Stimulated activated CD4-positive, alpha-beta T cell treated with anti-CD3 and anti-CD28 coated beads, TNF-alpha, amount 100 ng/mL, for 4 hours (primary cell): ENCODE data around the gene KCNQ1.

ENCODE experiments used
- DNase-seq, 3 experiments: peaks; one replicate each; pipeline ENCODE4 v3.0.0-alpha.2; 2020; ENCODE audit warnings: low read depth in 3 of 3

KCNQ1 gene

DNA sequence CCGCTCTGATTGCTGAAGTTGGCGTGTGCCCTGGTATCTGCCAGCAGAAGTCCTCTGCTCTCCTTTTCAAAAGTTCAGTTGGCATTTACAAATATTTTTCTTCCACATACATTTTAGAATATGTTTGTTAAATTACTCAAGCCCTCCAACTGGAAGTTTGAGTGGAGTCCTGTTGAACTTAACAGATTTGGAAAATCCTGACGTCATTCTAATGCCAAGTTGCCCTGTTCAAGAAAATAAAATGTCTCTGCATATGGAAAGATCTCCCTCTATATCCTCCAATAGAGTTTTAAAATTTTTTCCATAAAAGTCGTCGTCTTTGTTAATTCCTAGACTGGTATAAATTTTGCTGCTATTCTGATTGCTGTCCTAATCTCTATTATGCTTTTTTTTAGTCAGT is 251.6 kb downstream of the KCNQ1 start:
- DNase-seq = no peak

DNA sequence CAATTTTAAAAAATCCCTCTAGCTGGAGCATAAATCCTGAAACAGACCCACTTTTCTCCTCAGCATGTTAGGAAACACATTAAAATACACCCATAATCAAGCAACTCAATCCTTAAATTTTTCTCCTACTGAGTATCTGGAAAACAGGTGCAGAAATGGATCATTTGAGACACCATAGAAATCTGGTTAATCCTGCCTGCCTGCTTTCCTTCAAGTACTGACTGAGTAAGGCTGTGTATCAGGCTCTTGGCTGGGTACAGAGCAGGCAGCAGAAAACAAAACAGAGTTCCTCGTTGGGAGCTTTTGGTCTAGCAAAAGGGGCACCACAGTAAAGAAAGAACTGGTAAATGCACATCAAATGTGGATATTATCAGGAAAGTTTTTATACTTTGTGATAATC is 253.1 kb downstream of the KCNQ1 start:
- DNase-seq = no peak

DNA sequence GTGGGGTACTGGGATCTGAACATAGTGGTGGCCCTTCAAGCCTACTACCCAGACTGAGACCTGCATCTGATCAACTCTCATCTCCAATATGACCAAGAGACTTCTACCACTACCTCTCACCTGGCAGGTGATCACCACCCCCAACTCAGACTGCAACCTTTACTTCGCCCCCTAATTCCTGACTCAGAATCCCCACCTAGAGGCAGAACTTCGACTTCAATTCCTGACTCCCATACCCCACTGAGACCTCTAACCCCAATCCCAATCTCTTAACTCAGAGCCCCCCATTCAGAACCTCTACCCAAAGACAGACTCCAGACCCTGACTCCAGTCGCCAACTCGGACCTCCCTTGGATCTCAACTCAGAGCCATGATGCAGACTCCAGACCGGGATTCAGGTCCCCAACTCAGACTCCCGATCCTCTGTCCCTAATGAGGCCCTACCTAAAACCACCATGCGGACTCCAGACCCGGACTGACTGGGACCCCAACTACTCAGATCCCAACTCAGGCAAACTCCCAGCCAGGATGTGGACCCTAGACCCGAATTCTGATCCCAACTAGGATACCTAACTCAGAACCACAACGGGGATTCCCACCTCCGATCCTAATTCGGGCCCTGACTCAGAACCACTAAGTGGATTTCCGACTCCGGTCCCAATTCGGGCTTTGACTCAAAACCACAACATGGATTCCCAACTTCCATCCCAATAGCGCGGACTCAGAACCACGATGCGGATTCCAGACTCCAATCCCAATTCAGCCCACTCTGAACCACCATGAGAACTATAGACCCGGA is 253.8 kb downstream of the KCNQ1 start:
- DNase-seq = no peak

DNA sequence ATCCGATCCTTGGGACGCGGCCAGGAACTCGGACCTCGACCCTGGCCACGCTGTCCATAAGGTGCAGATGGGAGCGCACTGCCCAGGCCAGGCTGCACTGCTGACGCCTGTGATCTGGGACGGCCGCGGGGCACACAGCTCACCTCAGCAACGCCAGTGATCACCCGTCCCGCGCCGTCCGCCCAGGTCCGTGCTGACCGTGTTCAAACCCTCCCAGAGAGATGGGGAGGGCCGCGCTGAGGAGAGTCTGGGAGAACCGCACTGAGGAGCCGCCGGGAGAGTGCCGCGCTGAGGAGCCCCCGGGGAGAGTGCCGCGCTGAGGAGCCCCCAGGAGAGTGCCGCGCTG is 254.3 kb downstream of the KCNQ1 start:
- peak in 1 of 3 experiments; percentile 10 for DNase-seq

DNA sequence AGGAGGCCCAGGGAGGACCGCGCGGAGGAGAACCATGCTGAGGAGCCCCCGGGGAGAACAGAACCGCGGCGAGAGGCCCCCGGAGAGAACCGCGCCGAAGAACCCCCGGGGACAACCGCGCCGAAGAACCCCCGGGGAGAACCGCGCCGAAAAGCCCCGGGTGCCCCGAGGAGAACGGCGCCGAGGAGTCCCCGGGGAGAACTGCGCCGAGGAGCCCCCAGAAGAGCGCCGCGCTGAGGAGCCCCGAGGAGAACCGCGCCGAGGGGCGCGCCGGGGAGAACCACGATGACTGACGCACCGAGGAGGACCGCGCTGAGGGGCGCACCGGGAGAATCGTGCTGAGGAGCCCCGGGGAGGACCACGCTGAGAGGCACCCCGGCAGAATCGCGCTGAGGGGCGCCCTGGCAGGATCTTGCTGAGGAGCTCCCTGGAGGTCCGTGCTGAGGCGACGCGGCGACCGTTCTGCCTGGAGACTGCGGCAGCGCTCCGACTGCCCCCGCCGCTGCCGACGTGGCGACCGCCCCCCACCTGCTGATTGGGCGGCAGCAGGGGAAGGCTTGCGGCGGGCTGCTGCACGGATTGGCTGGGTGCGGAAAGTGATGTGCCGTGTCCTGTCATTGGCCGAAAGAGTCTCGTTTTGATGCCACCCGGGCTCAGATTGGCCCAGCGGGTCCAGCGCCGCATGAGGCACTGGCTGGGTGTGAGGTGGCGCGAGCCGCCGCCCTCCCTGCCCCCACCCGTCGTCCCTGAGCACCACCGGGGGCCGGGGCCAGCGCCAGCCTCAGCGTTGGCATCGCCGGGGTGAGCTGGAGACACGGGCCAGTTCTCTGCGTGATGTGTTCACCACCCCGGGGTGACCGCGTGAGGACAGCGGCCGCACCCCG is 255.0 kb downstream of the KCNQ1 start, which contains the start of gene KCNQ1OT1:
TSS of gene KCNQ1OT1 (minus strand) at position 464 of the 884 bp plus-strand sequence.
- peak; percentile 55 to 77 (median 68) for DNase-seq

DNA sequence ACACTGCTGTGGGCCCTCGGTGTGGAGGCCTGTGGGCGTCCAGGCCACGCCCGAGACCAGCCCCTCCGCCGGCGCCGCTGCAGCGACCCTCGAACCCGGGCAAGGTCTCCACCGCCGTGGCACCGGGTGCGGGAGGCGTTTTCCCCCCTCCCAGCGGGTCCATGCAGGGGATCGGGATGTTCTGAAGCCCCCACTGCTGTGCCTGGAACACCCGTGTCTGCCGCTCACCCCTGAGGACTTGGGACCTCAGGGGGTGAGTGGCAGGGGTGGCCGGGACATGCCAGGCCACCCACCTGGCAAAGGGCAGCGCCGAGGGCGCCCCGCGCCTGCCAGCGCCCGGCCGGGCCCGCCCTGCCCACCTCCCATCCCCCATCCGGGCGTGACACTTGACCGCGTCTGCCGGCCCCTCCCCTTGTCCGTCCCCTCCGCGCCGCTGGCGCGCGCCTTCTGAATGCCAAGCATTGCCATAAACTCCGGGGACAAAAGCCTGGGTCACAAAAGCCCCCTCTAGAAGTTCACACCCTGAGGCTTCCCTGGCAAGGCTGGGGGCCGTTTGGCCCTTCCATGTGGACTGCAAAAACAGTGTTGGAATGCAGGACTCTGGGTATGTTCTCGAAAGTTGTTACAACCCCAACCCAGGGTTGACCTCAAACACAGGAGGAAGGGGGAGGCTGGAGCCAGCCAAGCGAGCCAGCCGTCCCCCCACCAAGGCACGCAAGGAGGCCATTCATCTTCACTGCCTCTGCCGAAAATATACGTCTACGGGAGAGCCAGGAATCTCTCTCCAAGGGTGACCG is 255.8 kb downstream of the KCNQ1 start:
- DNase-seq = peak in 1 of 3 experiments; percentile 4

DNA sequence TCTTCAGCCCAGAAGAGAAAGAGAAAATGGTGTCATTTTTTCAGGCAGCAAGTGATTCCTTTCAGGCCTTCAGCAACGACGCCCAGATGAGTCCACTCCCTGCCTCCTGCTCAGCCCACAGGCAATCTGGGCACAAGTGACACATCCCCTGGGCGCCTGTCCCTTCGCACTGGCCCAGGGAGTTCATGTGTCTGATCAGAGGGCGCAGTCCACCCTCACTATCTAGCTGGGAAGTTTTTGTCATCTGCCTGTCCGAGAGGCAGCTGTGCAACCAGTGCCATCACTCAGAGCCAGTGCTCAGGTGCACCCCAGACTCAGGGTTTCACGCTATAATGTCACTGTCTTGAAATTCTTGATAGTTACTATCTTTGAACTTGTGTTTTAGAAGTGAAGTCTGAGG is 256.4 kb downstream of the KCNQ1 start:
- DNase-seq = no peak

DNA sequence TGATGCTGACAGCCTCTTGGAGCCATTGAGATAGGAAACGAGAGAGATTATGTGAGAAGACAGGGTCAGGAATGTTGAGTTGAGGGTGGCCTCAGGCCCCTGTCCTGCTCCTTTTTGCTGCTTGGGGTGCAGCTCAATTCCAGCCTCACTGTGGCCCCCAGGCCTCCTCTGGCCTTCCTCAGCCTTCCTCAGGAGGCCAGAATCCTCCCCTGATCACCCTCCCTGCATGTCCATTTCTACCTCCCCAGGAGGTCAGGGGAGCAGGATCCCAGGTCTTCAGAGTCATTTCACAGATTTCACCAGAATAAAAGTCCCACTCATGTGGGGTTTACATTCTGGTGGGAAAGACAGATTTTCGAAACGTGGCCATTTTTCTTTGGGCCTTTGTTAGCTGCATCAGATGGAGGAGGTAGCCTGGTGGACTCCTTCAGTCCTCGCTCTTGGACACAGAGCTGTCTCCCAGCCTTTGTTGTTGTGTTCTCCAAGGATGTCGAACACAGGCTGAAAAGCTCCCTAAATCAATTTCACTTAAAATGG is 257.2 kb downstream of the KCNQ1 start:
- DNase-seq = no peak

DNA sequence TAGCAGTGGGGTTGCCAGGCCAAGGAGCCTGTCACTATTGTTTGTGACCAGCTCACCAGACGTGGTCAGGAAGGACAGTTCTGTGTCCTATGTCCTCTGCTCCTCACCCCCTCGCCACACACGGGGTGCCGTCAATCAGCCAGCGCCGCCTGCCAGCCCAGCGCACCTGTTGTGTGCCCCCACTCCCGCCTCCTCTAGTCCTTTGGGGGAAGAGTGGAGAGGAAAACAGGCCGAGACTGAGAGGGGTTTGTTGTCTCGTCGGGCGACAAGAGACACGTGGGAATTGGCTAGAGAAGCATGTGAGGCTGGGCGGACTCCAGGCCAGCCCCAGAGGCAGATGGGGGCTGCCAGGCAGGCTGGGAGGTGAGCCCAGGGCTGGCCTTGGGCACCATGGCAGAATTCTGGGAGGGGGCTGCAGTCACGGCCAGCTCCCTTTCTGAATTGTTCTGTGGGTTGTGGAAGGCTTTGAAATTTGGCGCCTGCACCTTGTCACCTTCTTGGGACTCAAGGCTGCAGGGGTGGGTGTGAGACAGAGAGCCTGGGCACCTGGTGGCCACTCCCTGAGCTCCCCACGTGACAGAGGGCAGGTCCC is 258.1 kb downstream of the KCNQ1 start:
- no peak for DNase-seq

DNA sequence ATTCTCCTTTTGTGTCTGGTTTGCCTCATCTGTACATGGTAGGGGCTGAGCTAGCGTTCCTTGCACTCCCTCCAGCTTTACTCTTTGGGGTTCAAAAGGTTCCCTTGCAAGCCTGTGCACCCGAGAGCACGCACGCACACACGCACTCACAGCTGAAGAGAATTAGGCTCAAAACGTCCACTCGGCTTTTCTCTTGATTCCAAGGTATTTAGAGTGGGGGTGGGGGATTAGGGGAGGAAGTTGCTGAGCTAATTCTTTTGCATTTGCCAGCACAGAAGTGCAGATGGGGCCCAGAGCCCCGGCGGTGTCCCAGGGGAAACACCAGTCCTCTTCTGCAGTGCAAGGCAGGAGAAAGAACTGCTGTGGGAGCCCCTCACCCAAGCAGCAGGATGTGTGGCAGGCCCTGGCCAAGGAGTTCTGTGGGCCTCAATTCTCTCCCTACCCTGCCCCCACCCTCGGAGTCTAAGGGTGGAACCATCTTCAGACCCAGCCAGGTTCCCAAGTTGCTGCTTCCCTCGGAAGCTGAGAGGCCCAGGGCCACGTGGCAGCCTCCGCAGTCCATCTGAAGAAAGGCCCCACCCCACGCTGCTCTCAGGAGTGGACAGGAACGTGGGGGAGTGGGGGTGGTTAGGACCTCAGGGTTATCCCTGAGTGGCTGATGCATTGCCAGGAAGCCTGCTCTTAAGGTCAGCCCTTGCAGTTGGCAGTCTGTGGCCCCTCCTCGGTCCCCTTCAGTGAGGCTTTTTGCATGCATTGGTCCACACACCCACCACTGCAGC is 258.7 kb downstream of the KCNQ1 start:
- DNase-seq = no peak

DNA sequence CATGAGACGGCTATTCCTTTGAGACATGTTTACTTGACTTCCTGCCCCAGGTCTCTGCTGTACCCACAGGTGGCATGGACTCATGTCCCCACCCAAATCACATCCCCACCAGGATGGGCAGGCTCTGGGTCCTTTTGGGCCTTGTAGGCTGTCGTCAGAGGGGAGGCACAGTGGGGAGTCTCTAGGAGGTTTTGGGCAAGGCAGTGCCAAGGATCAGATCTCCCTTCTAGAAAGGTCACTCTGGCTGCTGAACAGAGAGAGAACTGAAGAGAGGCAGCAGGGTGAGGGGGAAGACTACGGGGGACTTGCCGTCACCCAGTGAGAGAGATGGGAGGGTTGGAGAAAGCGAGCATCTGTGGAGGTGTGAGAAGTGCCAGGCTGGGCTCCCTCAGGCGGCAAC is 259.5 kb downstream of the KCNQ1 start:
- no peak for DNase-seq

DNA sequence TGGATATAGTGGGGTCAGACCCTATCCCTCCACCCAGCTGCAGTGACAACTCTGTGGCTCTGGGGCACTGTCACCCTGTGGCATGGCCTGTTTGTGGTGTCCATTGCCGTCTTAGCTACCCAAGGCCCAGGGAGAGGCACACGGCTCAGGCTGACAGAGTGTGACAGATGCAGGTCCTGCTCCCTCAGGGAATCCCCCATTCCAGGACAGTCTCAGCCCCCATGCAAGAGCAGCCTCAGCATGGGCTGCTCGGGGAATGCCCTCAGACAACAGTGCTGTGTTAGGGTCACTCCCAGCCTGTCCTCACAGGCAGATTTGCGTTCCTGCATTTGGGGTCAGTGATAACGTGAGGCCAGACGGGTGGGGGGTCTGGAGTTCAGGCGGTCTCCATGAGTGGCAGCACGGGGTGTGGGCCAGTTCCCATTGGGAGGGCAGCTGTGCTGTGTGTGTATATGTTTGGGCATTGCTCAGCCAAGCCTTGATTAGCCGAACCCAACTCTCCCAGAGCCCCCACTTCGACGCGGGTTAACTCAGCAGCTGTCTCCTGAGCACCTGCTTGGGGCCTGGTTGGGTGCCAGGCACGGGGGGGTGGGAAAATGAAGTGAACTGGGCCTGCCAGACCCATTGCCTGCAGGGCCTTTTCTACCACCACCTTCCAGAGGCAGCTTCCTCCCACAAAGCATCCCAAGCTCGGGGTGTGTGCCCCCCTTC is 260.2 kb downstream of the KCNQ1 start:
- no peak for DNase-seq

DNA sequence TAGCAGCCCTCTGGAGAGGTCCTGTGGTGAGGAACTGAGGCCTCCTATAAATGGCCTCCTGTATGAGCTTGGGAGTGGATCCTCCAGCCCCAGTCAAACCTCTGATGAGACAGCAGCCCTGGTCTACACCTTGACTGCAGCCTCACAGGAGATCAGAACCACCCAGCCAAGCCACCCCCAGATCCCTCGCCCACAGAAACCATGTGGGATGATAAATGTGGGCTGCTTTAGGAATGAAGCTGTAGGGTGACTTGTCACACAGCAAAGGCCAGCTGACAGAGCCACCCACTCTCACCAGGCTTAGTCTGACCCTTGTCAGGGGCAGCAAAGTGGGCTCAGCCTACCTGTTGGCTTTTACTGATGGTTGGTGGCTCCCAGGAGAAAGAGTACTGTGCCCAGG is 261.5 kb downstream of the KCNQ1 start:
- DNase-seq = no peak

DNA sequence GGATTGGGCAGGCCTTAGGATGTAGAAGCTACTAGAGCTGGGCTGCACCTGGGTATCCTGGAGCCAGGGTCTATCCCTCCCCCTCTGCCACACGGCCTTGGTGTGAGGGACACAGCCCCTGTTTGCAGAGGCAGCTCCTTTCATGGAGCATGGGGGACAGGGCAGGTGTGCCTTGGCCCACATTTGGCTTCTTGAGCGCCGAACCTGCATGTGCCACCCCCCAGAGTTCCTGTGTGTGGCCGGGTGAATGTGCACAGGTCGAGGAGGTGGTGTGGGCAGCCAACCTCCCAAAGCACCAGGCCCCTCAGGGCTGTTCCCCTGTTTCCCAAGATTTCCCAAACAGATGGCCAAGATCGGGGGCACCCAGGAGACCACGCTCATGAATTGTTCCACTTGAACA is 262.9 kb downstream of the KCNQ1 start:
- DNase-seq = no peak

DNA sequence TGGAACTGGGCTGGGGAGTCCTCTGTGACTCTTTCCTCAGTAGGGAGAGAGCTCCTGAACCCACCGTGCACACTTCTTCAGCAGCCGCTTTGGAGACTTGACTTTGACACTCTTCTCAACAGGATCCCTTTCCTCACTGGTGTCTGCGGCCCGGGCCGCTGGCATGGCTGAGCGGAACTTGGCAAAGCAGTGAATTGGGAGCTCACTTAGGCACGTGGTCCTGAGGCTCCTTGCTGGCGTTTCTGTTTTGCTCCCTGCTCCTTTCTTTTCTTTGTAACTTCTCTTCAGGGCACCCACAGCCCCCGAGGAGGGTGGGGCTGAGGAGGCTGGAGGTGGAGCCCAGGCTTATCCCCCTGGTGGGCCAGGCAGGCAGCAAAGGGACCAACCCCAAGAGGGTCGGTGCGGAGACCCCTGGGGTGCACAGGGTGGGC is 263.4 kb downstream of the KCNQ1 start:
- DNase-seq = no peak

DNA sequence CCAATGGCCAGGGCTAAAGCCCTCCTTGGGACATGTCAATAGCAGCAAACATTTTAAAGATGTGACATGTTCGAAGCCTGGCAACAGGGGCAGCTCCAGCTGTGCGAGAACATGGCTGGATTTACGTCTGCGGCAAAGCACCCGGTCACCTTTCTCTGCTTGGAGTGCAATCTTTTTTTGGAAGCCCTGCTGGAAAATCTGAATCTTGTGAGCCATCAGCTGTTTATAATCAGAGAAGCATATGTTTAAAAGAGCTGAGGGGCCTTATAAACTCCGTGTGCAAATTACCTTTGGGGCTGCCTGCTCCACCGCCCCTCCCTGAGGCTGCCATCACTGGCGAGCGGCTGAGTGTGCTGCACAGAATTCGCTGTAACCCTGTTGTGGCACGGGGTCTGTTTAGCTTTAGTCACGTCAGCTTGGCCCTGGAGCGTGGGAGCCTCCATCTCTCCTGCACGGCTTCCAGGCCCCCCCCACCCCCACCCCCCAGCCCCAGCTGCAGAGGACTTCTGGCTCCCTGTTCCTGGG is 264.0 kb downstream of the KCNQ1 start:
- no peak for DNase-seq

DNA sequence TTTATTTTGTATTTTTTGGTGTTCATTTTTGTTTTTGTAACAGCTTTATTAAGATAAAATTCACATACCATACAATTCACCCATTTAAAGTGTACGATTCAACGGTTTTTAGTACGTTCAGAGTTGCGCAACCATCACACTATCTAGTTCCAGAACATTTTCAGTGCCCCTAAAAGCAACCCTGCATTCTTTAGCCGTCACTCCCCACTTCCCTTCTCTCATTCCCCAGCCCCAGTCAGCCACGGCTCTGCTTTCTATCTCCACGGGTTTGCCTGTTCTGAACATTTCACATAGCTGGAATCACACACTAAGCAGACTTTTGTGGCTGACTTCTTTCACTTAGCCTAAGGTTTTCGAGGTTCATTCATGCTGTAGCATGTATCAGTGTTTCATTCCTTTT is 264.6 kb downstream of the KCNQ1 start:
- DNase-seq = no peak

DNA sequence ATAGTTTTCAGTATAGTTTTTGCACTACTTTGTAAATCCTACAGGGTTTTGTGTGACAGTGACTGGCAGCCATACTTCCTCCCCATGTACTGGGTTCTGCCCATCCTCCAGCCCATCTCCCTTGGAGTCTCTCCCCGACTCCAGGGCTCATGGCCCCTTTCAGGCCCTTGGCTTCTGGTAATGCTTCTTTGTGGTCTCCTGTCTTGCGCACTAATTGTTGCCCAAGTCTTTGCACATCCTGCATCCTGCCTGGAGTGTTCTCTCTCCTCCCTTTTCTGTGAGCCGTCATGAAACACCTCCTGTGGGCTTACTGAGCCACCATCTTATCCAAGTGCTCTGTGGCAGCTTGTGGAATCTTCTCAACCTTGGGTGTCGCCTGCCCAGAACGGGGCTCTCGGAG is 266.4 kb downstream of the KCNQ1 start:
- DNase-seq = no peak

DNA sequence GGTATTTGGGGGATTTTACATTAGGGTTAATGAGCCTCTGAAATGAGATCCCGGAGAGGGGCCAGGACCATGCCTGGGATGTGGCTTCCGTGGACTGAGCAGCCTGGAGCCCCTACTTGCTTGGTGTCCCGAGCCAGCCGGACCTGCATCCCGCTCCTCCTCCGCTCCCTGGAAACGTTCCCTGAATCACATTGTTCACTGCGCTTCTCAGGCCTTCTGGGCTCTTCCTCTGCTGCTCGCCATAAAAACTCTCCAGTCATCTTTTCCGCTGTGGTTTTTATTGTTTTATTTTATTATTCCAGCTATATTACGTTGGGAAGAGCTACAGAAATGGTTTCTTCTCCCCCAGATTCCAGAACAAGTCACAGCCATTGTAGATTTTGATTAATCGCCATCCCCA is 268.3 kb downstream of the KCNQ1 start:
- no peak for DNase-seq
